ENCODE measurements around the gene UXS1. TPM values are rescaled to one million over a fixed set of nuclear protein-coding genes. Genes with fewer than 3 reads are reported as not detected.

UXS1 gene
- polyA plus RNA-seq, 1 donor from 2014 or later = 19.1 TPM

GRCh38 chr2:106063181-106063580 lies 130.9 kb downstream of the UXS1 start:
- no peak overlapping the region for H3K9ac ChIP-seq (ENCODE audit: low read length)
- H3K9me2 ChIP-seq (ENCODE audit: insufficient read depth, low read length) = no peaks in the 10 kb centered on the region
- H3K36me3 ChIP-seq (ENCODE audit: insufficient read depth, low read length) = no peaks in the 10 kb centered on the region
- H4K20me1 ChIP-seq (ENCODE audit: insufficient read depth) = no peaks in the 10 kb centered on the region
- TF ChIP-seq CTCF (IDR thresholded peaks at IDR 0.05; ENCODE audit: poor library complexity, severe bottlenecking) (no peak), REST (IDR thresholded peaks at IDR 0.05; ENCODE audit: borderline replicate concordance) (no peak), MXI1 (conservative IDR thresholded peaks at IDR 0.05; ENCODE audit: poor library complexity, severe bottlenecking) (no peak), EP300 (conservative IDR thresholded peaks at IDR 0.05; ENCODE audit: poor library complexity, severe bottlenecking) (no peak), POLR2AphosphoS5 (IDR thresholded peaks at IDR 0.05) (no peak), EZH2 (IDR thresholded peaks at IDR 0.05; ENCODE audit: borderline replicate concordance, insufficient read depth, low read length, poor library complexity, severe bottlenecking) (no peak), TAF1 (IDR thresholded peaks at IDR 0.05; ENCODE audit: low read depth) (no peak), SMC3 (conservative IDR thresholded peaks at IDR 0.05; ENCODE audit: poor library complexity) (no peak)
- H3K9me3 ChIP-seq (ENCODE audit: low read length) = no peaks in the 10 kb centered on the region
- no peaks in the 10 kb centered on the region for H3K79me2 ChIP-seq (replicated peaks; ENCODE audit: insufficient read depth, low read length)
- peaks cover 18% of the 10 kb centered on the region for H3K27me3 ChIP-seq (ENCODE audit: insufficient read depth, low read depth, low read length)
- no peak overlapping the region for H3K27ac ChIP-seq (ENCODE audit: low read length)
- no peak overlapping the region for H3K4me2 ChIP-seq (ENCODE audit: low read length)
- H2AFZ ChIP-seq (ENCODE audit: low read depth, low read length) = no peak overlapping the region
- no peaks in the 10 kb centered on the region for H3F3A ChIP-seq (ENCODE audit: insufficient read depth, low read length, poor library complexity, severe bottlenecking)
- no peak overlapping the region for H3K4me3 ChIP-seq (ENCODE audit: low read length)

DNA sequence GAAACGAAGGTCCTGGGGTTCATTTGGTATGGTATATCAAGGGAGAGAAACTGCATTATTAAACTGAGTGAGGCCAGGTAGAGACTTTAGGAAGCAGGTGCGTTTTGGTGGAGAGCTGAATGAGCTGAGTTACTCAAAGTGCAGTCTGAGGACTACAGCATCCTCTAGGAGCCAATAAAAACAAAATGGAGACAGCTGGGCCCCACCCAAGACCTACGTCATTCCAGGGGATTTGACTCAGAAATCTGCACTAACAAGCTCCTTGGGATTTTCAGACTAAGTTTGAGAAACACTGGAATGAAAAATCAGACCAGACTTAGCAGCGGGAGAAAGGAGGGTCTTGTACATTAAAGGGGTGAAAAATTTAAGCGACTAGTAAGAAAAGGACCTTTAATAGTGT lies 131.5 kb downstream of the UXS1 start:
- Histone ChIP-seq H3K4me3 (ENCODE audit: low read length) (no peak overlapping the region), H3K79me2 (replicated peaks; ENCODE audit: insufficient read depth, low read length) (no peaks in the 10 kb centered on the region), H3K36me3 (ENCODE audit: insufficient read depth, low read length) (no peaks in the 10 kb centered on the region), H3K27me3 (ENCODE audit: insufficient read depth, low read depth, low read length) (peaks cover 18% of the 10 kb centered on the region), H3K9me2 (ENCODE audit: insufficient read depth, low read length) (no peaks in the 10 kb centered on the region), H3K27ac (ENCODE audit: low read length) (no peak overlapping the region), H3K9me3 (ENCODE audit: low read length) (no peaks in the 10 kb centered on the region), H2AFZ (ENCODE audit: low read depth, low read length) (no peak overlapping the region), H4K20me1 (ENCODE audit: insufficient read depth) (no peaks in the 10 kb centered on the region), H3F3A (ENCODE audit: insufficient read depth, low read length, poor library complexity, severe bottlenecking) (no peaks in the 10 kb centered on the region), H3K4me2 (ENCODE audit: low read length) (no peak overlapping the region), H3K9ac (ENCODE audit: low read length) (no peak overlapping the region)
- TF ChIP-seq SMC3 (conservative IDR thresholded peaks at IDR 0.05; ENCODE audit: poor library complexity) (no peak), EP300 (conservative IDR thresholded peaks at IDR 0.05; ENCODE audit: poor library complexity, severe bottlenecking) (no peak), REST (IDR thresholded peaks at IDR 0.05; ENCODE audit: borderline replicate concordance) (no peak), RAD21 (conservative IDR thresholded peaks at IDR 0.05) (no peak), TAF1 (IDR thresholded peaks at IDR 0.05; ENCODE audit: low read depth) (no peak), MXI1 (conservative IDR thresholded peaks at IDR 0.05; ENCODE audit: poor library complexity, severe bottlenecking) (no peak), EZH2 (IDR thresholded peaks at IDR 0.05; ENCODE audit: borderline replicate concordance, insufficient read depth, low read length, poor library complexity, severe bottlenecking) (no peak), CTCF (IDR thresholded peaks at IDR 0.05; ENCODE audit: poor library complexity, severe bottlenecking) (no peak), POLR2AphosphoS5 (IDR thresholded peaks at IDR 0.05) (no peak)
